ENCODE measurements around the gene USP9Y.

Gene USP9Y

GRCh38 chrY:12808046-12808445 is 107.0 kb downstream of the USP9Y start:
- FAIRE-seq = no peak

DNA sequence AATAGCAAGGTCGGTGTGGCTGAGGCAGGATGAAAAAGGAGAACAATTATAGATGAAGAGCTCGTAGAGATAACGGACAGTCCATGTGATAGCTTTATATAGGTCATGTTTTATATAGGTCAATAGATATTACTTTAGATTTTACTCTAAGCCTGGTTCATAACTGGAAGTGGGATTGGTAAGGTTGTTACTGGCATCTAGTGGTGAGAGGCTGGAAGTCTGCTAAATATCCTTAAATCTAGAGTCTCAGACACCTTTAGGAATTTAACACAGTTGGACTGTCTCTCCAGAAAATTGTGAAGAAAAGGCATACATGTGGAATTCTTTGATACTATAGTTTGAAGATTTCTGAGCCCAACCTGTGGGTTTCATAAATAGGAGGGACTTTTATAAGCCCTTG is 108.0 kb downstream of the USP9Y start:
- FAIRE-seq = no peak

GRCh38 chrY:12823408-12823807 is 122.4 kb downstream of the USP9Y start:
- FAIRE-seq = no peak

DNA sequence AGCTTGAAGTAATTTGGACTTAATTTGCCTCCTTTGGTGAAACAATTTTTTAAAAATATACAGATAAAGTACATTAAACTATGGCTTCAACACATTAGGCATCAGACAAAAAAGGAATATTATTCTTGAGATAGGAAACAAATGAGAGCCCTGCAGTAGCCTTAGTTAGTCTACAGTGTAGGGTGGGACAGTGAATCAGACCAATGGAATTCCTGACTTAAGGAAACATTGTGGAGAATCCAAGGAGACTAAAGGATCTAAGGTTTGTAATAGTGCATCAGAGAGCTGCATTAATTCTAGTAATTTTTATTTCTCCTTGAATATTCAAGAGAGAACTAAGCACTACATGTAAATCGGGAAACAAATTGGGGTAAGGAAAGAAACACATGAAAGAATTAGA is 125.8 kb downstream of the USP9Y start:
- FAIRE-seq = no peak

GRCh38 chrY:12833284-12833683 is 132.3 kb downstream of the USP9Y start:
- FAIRE-seq = no peak

- FAIRE-seq = no peak
Measured at GRCh38 chrY:12837550-12837949, 136.5 kb downstream of the USP9Y start.

DNA sequence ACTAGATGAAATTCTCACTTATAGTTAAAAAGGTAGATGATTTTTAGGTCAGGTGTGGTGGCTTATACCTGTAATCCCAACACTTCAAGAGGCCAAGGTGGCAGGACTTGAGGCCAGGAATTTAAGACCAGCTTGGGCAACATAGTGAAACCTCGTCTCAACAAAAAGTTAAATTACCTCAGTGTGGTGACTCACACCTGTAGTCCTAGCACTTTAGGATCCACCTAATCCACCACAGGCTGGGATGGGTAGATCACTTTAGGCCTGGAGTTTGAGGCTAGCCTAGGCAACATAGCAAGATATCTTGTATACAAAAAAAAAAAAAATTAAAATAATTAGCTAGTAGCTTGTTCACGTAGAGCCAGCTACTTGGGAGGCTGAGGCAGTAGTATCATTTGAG is 140.3 kb downstream of the USP9Y start:
- FAIRE-seq = no peak

DNA sequence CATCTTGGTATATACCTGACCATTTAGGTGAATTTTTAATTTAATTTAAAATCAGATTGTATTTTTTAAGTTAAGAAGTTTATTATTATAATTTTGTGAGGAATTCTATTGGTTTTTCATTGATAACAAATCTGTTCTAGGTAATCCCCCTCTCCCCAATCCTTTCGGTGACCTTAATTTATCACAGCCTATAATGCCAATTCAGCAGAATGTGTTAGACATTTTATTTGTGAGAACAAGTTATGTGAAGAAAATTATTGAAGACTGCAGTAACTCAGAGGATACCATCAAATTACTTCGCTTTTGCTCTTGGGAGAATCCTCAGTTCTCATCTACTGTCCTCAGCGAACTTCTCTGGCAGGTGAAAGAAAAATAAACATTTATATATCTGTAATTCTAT is 145.8 kb downstream of the USP9Y start:
- FAIRE-seq = no peak

- FAIRE-seq = no peak
Measured at GRCh38 chrY:12855791-12856275, 154.8 kb downstream of the USP9Y start.

DNA sequence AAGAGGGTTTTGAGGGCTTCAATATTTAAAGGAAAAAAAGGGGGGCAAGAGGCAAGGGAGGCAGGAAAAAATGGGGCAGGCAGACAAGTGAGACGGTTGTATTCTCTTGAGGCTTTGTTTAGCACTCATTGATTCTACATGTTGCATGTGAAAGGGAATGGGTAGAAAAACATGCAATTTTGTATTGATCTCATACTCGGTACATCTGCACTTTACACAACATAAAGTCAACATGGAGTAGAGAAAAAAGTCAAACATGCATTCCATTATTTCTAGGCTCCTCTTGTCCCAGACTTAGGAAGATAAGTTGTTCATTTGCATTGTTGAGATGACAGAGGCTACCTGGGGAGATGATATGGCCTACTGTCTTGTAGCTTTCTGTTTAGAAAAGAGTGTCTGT is 166.9 kb downstream of the USP9Y start:
- no peak for FAIRE-seq

GRCh38 chrY:12896973-12897372 is 195.9 kb downstream of the USP9Y start:
- no peak for FAIRE-seq

DNA sequence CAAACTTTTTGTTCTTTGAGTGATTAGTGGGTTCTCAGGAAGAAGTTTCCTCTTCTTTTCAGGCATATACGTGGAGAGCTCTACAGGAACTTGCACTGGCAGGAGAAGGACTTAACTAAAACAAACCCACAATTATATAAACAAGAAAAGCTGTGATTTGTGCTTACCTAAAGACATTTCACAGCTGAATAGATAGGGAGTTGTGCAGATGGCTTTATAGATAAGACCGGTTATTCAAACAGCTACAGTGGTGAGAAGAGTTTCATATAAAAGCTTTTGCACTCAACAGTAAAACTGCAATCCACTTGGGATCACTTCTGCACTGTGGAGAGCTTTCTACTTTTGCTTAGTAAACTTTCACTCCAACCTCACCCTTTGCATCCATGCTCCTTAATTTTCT is 197.6 kb downstream of the USP9Y start:
- FAIRE-seq = no peak

DNA sequence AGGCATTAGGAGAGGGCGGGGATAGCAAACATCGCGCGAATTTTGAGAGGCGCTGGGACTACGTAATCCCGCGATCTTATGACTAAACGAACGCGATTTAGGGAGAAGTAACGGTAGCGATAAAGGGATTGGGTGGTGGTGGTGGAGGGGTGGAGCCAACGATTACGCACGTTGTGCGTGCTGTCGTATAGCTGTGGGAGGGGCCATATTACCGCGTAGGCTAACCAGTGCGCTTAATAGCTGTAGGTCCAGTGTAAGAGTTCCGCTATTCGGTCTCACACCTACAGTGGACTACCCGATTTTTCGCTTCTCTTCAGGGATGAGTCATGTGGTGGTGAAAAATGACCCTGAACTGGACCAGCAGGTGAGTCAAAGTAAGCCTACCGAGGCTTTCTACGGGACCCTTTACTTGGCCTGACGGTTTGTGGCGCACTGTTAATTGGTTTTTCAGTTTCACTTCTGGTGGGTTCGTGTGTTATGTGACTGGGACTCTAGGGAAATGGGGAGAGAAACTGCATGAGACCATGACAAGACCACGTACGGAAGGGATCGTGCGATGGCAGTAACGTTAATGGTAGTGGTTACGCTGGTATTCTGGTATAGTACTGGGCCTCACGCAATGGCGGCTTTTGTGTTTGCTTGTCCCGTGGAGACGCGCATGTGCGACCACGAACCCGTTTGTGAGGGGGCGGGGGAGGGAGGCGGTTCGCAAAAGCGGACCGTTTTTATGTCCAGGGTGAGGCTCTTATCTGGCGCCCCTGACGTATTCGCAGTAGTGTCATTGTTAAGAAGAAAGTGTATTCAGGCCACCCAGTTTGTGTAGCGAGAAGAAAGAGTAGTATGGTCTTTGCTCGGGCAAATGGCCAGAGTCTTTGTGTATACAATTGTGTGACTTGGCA is 203.8 kb downstream of the USP9Y start, which contains the start of gene DDX3Y:
DDX3Y (plus strand) TSS at position 251 of the 899 bp plus-strand sequence; CDS start at position 320, 69 bp downstream.
- FAIRE-seq = no peak

- no peak for FAIRE-seq
Measured at GRCh38 chrY:12905517-12905872, 204.5 kb downstream of the USP9Y start.

GRCh38 chrY:12905895-12906294 is 204.9 kb downstream of the USP9Y start:
- no peak for FAIRE-seq

Data from A204.1 (cell line).